ENCODE measurements around the gene FNIP1. TPM values are rescaled to one million over a fixed set of nuclear protein-coding genes. Genes with fewer than 3 reads are reported as not detected.

Gene FNIP1
- total and polyA plus RNA-seq, 2 donors from 2014 or later: 2.9 to 31.1 TPM

GRCh38 chr5:131647048-131647769 lies 149.6 kb downstream of the FNIP1 start:
- no peak for FAIRE-seq
- no peak for TF ChIP-seq CTCF (IDR thresholded peaks at IDR 0.05; ENCODE audit: borderline replicate concordance, extremely low read depth, insufficient read depth)
- Histone ChIP-seq H3K36me3 (ENCODE audit: control insufficient read depth in 2 of 3, insufficient read depth in 3 of 3, low read length in 3 of 3) (peaks cover 3 to 29% (median 11%) of the 10 kb centered on the region in 3 donors), H3K9ac (ENCODE audit: low read length in 3 of 3) (no peak overlapping the region), H3K27ac (ENCODE audit: low read depth in 2 of 2, low read length in 2 of 2) (no peak overlapping the region), H3K27me3 (ENCODE audit: control insufficient read depth, insufficient read depth, low read length) (no peaks in the 10 kb centered on the region), H3K4me3 (ENCODE audit: low read length in 3 of 3) (no peak overlapping the region), H3K9me3 (ENCODE audit: control insufficient read depth in 2 of 3, insufficient read depth in 1 of 3, low read length in 3 of 3) (no peaks in the 10 kb centered on the region), H3K4me1 (ENCODE audit: control insufficient read depth in 2 of 3, insufficient read depth in 2 of 3, low read depth in 1 of 3, low read length in 3 of 3) (no peaks in the 10 kb centered on the region)
- intact Hi-C loops (cut with DNase I): no loop called here
- no peak for DNase-seq

- Histone ChIP-seq H3K9me3 (ENCODE audit: control insufficient read depth in 2 of 3, insufficient read depth in 1 of 3, low read length in 3 of 3) (no peaks in the 10 kb centered on the region), H3K9ac (ENCODE audit: low read length in 3 of 3) (no peak overlapping the region), H3K4me1 (ENCODE audit: control insufficient read depth in 2 of 3, insufficient read depth in 2 of 3, low read depth in 1 of 3, low read length in 3 of 3) (no peaks in the 10 kb centered on the region), H3K4me3 (ENCODE audit: low read length in 3 of 3) (no peak overlapping the region), H3K27me3 (ENCODE audit: control insufficient read depth, insufficient read depth, low read length) (no peaks in the 10 kb centered on the region), H3K36me3 (ENCODE audit: control insufficient read depth in 2 of 3, insufficient read depth in 3 of 3, low read length in 3 of 3) (peaks cover 0 to 14% (median 3%) of the 10 kb centered on the region in 3 donors), H3K27ac (ENCODE audit: low read depth in 2 of 2, low read length in 2 of 2) (no peak overlapping the region)
- FAIRE-seq: no peak
- intact Hi-C loops (cut with DNase I): no loop called here
- DNase-seq: no peak
- TF ChIP-seq CTCF (IDR thresholded peaks at IDR 0.05; ENCODE audit: borderline replicate concordance, extremely low read depth, insufficient read depth): no peak
Measured at GRCh38 chr5:131644822-131645221, 152.0 kb downstream of the FNIP1 start.

GRCh38 chr5:131644370-131644769 lies 152.4 kb downstream of the FNIP1 start:
- no peak overlapping the region for H3K27ac ChIP-seq (ENCODE audit: low read depth in 2 of 2, low read length in 2 of 2)
- H3K27me3 ChIP-seq (ENCODE audit: control insufficient read depth, insufficient read depth, low read length): no peaks in the 10 kb centered on the region
- H3K9me3 ChIP-seq (ENCODE audit: control insufficient read depth in 2 of 3, insufficient read depth in 1 of 3, low read length in 3 of 3): no peaks in the 10 kb centered on the region
- H3K9ac ChIP-seq (ENCODE audit: low read length in 3 of 3): no peak overlapping the region
- DNase-seq (no peak), FAIRE-seq (no peak)
- intact Hi-C loops (cut with DNase I): no loop called here
- peaks cover 0 to 14% (median 3%) of the 10 kb centered on the region in 3 donors for H3K36me3 ChIP-seq (ENCODE audit: control insufficient read depth in 2 of 3, insufficient read depth in 3 of 3, low read length in 3 of 3)
- H3K4me1 ChIP-seq (ENCODE audit: control insufficient read depth in 2 of 3, insufficient read depth in 2 of 3, low read depth in 1 of 3, low read length in 3 of 3): no peaks in the 10 kb centered on the region
- TF ChIP-seq CTCF (IDR thresholded peaks at IDR 0.05; ENCODE audit: borderline replicate concordance, extremely low read depth, insufficient read depth): no peak
- H3K4me3 ChIP-seq (ENCODE audit: low read length in 3 of 3): no peak overlapping the region
